Peyer's patch (tissue), 4 donors: ENCODE results near the gene PUSL1. TPM values are rescaled to one million over a fixed set of nuclear protein-coding genes. Genes with fewer than 3 reads are reported as not detected.

ENCODE experiments used
- DNase-seq, 3 donors: peaks; one replicate each; pipeline ENCODE4 v3.0.0-alpha.2; 2017 to 2019
- H3K27ac ChIP-seq, 4 donors: fragments of 200-600 bp; sonication (generic); one replicate each; pipeline ENCODE4 v1.5.1; 2016 to 2019
- H3K27me3 ChIP-seq, 2 donors: fragments of 200-600 bp; sonication (generic); one replicate each; pipeline ENCODE4 v1.5.1; 2019
- H3K36me3 ChIP-seq, 3 donors: fragments of 200-600 bp; sonication (generic); one replicate each; pipeline ENCODE4 v1.5.1; 2016 to 2019
- H3K4me1 ChIP-seq, 4 donors: fragments of 200-600 bp; sonication (generic); one replicate each; pipeline ENCODE4 v1.5.1; 2016 to 2019
- H3K4me3 ChIP-seq, 4 donors: fragments of 200-600 bp; sonication (generic); 1 replicate in 3 of 4; 2 replicates in 1 of 4; pipeline ENCODE4 v1.5.1; 2016 to 2019; ENCODE audit warnings: mild to moderate bottlenecking in 1 of 4
- H3K9me3 ChIP-seq, 4 donors: fragments of 200-600 bp; sonication (generic); one replicate each; pipeline ENCODE4 v1.5.1; 2016 to 2019; ENCODE audit warnings: mild to moderate bottlenecking in 1 of 4
- POLR2A ChIP-seq, 2 donors: fragments of 450-650 bp; IDR thresholded peaks; one replicate each; pipeline ENCODE4 v1.5.1; 2017; ENCODE audit warnings: antibody characterized with exemption in 2 of 2, mild to moderate bottlenecking in 2 of 2, moderate library complexity in 2 of 2
- total RNA-seq, 4 donors: library from RNA; depleted of rRNA; stranded (reverse); fragments of >200 nt; gene quantifications; one replicate each; pipeline ENCODE4 v1.1.0, GENCODE V29; 2016
- TF ChIP-seq, protein P1 (sequence below), 6 experiments: fragments of 450-650 bp in 4 of 6; fragments of 200-600 bp in 2 of 6; sonication (generic) in 1 of 6; IDR thresholded peaks; one replicate each; pipeline ENCODE4 v1.5.1; 2017 to 2019; ENCODE audit warnings: antibody characterized with exemption in 6 of 6, mild to moderate bottlenecking in 3 of 6, moderate library complexity in 1 of 6

The PUSL1 gene
- total RNA-seq, 4 donors from 2014 or later, result 12.4 to 38.9 (median 24.4) TPM

DNA sequence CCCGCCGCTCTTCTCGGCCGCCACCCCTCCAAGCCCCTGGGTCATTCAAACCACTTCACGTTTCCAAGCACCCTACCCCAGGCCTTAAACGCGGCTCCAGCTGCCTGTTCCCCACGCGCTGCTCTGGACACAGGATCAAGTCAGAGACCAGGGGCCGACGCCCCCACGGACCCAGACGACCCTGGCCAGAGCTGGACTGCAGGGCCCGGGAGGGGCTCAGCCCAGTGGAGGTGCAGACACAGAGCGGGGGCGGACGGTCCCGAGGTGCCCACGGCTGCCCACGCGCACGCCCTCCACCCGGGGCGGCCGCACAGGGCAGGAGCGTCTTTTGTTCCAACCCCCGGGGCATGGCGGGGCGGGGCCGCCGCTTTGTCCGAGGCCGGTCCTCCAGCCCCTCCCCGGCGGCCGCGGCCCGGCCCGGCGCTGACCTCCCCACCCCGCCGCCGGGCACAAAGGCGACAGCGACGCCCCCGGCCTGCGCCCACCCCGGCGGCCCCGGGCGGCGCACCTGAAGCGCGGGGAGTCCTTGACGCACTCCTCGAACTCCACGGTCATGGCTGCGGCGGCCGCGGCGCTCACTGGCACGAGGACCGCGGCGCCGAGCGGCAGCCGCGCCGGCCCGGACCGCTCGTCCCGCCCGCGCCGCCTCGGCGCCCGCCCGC lies 1.0 kb upstream of the PUSL1 start:
- Histone ChIP-seq H3K27me3 (no peaks in the 10 kb centered on the region), H3K27ac (peak overlapping the region; percentile 89 to 94 (median 92)), H3K4me3 (peak overlapping the region; percentile 77 to 96 (median 83)), H3K36me3 (peaks cover 0 to 23% (median 0%) of the 10 kb centered on the region in 3 donors), H3K9me3 (no peaks in the 10 kb centered on the region), H3K4me1 (peaks cover 12 to 54% (median 38%) of the 10 kb centered on the region in 4 donors)
- TF ChIP-seq POLR2A (IDR thresholded peaks at IDR 0.05), result peak in 1 of 2 donors; percentile 48
- TF ChIP-seq, protein P1, sequence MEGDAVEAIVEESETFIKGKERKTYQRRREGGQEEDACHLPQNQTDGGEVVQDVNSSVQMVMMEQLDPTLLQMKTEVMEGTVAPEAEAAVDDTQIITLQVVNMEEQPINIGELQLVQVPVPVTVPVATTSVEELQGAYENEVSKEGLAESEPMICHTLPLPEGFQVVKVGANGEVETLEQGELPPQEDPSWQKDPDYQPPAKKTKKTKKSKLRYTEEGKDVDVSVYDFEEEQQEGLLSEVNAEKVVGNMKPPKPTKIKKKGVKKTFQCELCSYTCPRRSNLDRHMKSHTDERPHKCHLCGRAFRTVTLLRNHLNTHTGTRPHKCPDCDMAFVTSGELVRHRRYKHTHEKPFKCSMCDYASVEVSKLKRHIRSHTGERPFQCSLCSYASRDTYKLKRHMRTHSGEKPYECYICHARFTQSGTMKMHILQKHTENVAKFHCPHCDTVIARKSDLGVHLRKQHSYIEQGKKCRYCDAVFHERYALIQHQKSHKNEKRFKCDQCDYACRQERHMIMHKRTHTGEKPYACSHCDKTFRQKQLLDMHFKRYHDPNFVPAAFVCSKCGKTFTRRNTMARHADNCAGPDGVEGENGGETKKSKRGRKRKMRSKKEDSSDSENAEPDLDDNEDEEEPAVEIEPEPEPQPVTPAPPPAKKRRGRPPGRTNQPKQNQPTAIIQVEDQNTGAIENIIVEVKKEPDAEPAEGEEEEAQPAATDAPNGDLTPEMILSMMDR (IDR thresholded peaks at IDR 0.05), result no peak
- peak in 1 of 3 donors; percentile 73 for DNase-seq

- Histone ChIP-seq H3K9me3 (no peaks in the 10 kb centered on the region), H3K4me1 (peaks cover 12 to 49% (median 38%) of the 10 kb centered on the region in 4 donors), H3K27ac (peak overlapping the region; percentile 89 to 94 (median 92)), H3K27me3 (no peaks in the 10 kb centered on the region), H3K36me3 (peaks cover 0 to 38% (median 0%) of the 10 kb centered on the region in 3 donors), H3K4me3 (peak overlapping the region; percentile 77 to 96 (median 83))
- peak in 1 of 3 donors; percentile 68 for DNase-seq
- no peak for TF ChIP-seq POLR2A (IDR thresholded peaks at IDR 0.05)
- TF ChIP-seq, protein P1 (IDR thresholded peaks at IDR 0.05), result no peak
Measured at GRCh38 chr1:1308756-1309250, 406 bp downstream of the PUSL1 start.

DNA sequence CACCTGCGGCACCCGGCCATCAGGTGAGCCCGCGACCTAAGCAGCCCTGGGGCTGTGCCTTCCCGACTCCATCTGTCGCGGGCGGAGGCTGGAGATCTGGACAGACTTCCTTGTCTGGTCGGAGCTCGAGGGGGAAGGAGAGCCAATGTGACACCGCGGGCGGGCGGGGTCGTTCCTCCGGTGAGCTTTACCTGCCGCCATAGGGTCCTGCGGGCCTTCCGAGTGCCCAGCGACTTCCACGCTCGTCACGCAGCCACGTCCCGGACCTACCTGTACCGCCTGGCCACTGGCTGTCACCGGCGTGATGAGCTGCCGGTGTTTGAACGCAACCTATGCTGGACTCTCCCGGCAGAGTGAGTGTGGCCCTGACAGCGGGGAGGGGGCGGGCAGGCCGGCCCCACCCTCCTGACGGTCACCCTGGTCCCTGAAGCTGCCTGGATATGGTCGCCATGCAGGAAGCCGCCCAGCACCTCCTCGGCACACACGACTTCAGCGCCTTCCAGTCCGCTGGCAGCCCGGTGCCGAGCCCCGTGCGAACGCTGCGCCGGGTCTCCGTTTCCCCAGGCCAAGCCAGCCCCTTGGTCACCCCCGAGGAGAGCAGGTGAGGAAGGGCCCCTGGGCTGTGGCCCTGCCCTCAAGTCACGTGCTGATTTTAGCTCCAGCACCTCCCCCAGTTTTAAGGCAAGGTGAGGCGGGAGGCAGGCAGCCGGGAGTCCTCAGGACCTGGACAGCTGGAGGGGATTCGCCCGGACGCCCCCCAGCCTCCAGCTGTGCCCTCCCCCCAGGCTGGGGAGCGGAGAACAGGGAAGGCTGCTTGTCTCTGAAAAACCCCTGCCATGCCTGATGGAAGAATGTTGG lies 1.1 kb downstream of the PUSL1 start:
- peak overlapping the region; percentile 89 to 94 (median 92) for H3K27ac ChIP-seq
- no peaks in the 10 kb centered on the region for H3K27me3 ChIP-seq
- H3K36me3 ChIP-seq, result peaks cover 0 to 44% (median 0%) of the 10 kb centered on the region in 3 donors

GRCh38 chr1:1310109-1310385 lies 1.6 kb downstream of the PUSL1 start:
- H3K27me3 ChIP-seq, result no peaks in the 10 kb centered on the region
- peak overlapping the region in 1 of 4 donors; percentile 94 for H3K27ac ChIP-seq
- no peak for TF ChIP-seq POLR2A (IDR thresholded peaks at IDR 0.05)
- TF ChIP-seq, protein P1 (IDR thresholded peaks at IDR 0.05), result no peak
- no peaks in the 10 kb centered on the region for H3K9me3 ChIP-seq
- H3K36me3 ChIP-seq, result peaks cover 0 to 50% (median 0%) of the 10 kb centered on the region in 3 donors
- H3K4me3 ChIP-seq, result peak overlapping the region in 1 of 4 donors; percentile 96
- H3K4me1 ChIP-seq, result peaks cover 9 to 37% (median 30%) of the 10 kb centered on the region in 4 donors
- no peak for DNase-seq

More for the DNA sequence above, 1.1 kb downstream of the PUSL1 start:
- Histone ChIP-seq H3K4me3 (peak overlapping the region; percentile 77 to 96 (median 83)), H3K9me3 (no peaks in the 10 kb centered on the region), H3K4me1 (peaks cover 12 to 42% (median 35%) of the 10 kb centered on the region in 4 donors)
- TF ChIP-seq POLR2A (IDR thresholded peaks at IDR 0.05), result no peak
- TF ChIP-seq, protein P1 (IDR thresholded peaks at IDR 0.05), result no peak
- peak in 2 of 3 donors; percentile 60 to 72 for DNase-seq

DNA sequence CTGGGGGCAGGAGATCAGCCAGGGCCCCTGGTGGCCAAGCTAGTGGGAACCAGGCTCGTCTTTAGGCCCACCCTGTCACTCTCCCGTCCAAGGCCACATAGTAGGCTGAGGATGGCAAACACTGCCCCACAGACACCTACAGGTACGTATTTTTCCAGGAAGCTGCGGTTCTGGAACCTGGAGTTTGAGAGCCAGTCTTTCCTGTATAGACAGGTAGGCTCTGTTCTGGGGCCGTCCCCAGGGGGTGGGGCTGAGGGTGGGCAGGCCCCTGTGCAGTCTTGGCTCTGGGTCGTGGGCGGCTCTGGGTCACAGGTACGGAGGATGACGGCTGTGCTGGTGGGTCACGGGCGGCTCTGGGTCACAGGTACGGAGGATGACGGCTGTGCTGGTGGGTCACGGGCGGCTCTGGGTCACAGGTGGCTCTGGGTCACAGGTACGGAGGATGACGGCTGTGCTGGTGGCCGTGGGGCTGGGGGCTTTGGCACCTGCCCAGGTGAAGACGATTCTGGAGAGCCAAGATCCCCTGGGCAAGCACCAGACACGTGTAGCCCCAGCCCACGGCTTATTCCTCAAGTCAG lies 2.2 kb downstream of the PUSL1 start:
- H3K27me3 ChIP-seq, result no peaks in the 10 kb centered on the region
- TF ChIP-seq, protein P1 (IDR thresholded peaks at IDR 0.05), result no peak
- H3K27ac ChIP-seq, result peak overlapping the region in 1 of 4 donors; percentile 94
- H3K4me1 ChIP-seq, result peaks cover 4 to 31% (median 26%) of the 10 kb centered on the region in 4 donors
- DNase-seq, result no peak
- no peaks in the 10 kb centered on the region for H3K9me3 ChIP-seq
- H3K36me3 ChIP-seq, result peaks cover 0 to 53% (median 0%) of the 10 kb centered on the region in 3 donors
- H3K4me3 ChIP-seq, result no peak overlapping the region
